GM19395 (cell line): Measurements from ENCODE around the gene PTPRT.

Source experiments
- ATAC-seq: cut with Tn5 transposase; IDR thresholded peaks from one replicate; pipeline ENCODE4 v1.9.1; 2021; ENCODE audit warnings: mild to moderate bottlenecking, moderate library complexity; ENCODE audit not compliant: unreplicated experiment

Gene PTPRT

DNA sequence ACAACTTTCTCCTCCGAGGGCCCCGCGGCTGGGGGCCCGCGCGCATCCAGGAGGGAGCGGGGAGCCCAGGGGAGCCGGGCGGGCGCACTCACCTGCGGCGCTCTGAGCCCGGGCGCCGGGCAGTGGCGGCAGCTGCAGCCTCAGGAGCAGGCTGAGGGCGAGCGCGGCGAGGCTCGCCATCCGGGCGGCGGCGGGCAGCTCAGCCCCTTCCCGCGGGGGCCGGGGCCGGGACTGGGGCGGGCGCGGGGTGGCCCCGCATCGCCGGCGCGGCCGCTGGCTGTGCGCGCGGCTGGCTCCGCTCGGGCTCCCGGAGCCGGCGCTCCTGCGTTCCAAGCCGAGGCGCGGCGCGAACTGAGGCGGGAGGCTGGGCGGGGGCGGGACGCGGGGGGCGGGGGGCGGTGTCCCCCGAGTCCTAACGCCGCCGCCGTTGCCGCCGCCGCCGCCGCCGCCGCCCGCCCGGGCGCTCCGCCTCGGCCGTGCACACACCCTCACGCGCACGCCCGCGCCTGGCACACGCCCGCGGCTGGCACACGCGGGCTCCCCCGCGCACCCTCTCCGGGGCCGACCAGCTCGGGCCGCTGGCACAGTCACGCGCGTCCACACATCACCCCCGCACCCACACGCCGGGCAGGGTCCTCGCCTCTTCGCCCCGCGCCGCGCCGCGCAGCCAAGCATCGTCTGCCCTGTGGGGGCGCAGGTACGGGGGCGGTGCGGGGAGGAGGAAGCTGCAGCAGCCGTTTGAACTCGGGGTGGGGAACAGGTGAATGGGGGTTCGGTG lies at the start of gene PTPRT:
TSS of gene PTPRT (minus strand) at position 353 of the 778 bp plus-strand sequence. CDS start at position 180, 173 bp downstream.
- ATAC-seq: no peak

DNA sequence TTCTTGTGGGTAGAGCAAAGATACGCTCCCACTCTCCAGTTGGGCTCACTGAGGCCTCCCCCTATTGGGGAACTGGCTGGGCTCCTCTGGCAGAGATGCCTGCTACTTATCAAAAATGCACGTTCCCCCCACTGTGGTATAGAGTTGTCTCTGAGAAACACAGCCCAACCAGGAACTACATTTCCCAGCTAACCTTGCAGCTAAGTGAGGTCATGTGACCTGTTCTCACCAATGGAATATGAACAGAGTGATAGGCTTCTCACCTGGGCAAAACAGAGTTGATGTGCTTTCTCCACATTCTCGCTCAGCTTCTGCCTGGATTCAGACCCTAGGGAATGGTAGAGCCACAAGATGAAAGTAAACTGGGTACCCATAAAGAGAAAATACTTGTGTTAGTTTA lies 49.1 kb upstream of the PTPRT start:
- no peak for ATAC-seq

DNA sequence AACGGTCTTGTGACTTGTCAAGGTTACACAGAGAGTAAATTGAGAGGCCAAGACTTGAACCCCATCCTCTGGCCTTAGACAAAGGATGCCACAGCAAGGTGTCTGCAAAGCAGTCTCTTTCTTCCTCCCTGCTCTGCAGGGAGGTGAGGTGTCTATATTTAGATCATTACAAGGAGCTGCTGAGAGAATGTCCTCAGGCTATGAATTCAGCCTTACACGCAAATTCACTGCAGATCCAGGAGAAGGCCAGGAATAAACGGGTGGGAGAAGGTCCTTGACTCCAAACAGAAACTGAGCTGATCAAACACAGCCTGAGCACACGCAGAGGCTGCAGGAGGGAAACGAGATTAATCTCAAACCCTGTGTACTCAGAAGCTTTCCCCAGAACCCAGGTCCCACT lies 48.6 kb upstream of the PTPRT start:
- ATAC-seq: no peak

DNA sequence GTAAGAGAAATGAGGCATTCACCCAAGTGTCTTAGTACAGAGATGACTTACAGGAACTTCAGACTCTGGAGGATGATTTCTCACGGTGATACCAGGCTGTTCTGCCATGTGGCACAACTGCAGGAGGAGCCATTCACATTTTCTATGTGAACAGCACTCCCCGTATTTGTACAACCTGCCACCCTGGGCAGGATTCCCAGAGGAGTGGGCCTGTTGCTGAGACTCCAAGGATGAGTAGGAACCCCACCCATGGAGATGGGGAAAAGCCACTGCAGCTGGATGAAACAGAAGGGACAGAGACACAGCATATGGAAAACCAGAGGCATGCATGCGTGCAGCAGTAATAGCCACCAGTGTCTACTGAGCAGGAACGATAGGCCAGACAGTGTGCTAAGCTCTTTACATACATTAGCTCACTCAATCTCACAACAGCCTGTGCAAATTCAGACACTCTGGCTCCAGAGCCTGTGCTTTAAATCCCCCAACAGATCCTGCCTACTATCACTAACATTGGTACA lies 48.0 kb upstream of the PTPRT start:
- no peak for ATAC-seq

DNA sequence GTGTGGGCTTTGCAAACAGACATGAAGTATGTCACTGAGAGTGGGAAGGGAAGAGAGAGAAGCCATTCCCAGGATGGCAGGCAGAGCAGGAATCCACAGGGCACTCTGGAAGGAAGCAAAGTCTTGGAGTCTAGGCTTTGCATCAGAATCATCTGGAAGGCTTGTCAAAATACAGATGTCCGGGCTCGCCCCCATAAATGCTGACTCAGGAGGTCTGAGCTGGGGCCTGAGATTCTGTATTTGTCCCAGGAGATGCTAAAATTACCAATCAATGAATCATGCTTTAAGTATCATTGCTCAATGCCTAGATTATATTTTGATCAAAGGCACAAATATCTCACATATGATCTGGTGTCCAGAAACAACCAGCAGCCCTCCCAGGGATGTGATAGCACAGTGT lies 46.3 kb upstream of the PTPRT start:
- ATAC-seq: no peak

DNA sequence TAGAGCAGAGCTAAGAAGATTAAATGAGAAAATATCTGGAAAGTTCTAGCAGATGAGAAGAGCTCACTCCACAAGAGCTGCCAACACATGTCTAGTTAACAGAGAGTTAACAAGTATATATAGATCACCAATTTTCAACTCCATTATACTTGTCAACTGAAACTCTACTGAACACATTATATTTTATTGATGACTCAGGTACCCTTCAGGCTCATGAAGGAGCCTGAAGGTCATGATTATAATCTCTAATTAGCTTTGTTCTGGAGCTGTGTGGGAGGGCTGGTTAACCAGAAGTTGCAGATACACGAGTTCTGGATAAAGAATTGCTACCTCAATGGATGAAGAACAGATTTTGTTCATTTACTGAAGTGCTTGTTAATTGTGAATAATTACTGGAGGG lies 42.1 kb upstream of the PTPRT start:
- ATAC-seq: no peak

DNA sequence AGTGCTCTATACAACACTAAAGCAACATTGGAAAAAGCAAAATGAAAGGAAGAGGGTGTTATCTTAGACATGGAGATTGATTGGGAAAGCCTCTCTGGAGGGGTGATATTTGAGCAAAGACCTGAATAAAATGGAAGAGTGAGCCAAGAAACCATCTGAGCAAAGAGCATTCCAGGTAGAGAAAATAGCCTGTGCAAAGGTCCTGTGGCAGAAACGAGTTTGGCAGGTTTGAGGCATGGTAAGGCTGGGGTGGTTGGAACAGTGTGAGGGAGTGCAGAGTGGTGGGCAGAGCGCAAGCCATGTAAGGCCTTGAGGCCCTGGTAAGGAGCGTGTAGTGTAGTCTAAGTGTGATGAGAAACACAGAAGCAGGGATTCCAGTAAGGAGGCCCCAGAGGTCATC lies 40.0 kb upstream of the PTPRT start:
- ATAC-seq: no peak

DNA sequence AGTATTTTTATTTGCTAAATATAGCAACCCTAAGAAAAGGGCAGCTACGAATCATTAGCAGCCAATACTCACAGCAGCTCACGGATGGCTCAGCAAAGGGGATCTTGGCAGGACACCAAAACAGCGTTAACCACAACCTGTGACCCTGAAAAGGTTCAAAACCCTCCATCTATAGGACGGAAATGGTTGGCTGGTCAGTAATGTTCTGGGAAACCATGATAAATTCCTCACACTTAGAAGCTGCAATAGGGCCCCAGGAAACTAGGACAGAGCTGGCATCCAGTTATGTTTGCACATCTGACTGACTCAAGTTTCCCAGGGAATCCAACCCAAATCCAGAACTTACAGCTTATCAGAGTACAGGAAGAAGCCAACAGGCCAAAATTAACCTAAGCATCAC lies 30.9 kb upstream of the PTPRT start:
- ATAC-seq: no peak

DNA sequence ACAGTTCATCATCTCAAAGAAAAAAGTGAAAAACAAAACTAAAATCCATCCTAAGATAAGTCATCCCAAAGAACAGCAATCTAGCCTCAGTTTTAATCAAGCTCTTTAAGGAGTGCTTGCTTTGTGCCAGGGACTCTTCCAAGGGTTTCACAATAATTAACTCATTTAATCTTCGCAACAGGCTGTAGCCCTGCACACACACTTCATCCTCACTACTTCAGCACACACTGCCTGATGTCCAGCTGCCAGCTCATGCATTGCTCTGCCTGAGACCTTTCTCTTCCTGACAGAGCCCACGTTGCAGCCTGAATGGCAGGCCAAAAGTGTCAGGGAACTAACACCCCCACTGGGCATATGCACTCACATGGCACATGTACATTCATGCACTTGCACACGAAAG lies 21.2 kb upstream of the PTPRT start:
- no peak for ATAC-seq

DNA sequence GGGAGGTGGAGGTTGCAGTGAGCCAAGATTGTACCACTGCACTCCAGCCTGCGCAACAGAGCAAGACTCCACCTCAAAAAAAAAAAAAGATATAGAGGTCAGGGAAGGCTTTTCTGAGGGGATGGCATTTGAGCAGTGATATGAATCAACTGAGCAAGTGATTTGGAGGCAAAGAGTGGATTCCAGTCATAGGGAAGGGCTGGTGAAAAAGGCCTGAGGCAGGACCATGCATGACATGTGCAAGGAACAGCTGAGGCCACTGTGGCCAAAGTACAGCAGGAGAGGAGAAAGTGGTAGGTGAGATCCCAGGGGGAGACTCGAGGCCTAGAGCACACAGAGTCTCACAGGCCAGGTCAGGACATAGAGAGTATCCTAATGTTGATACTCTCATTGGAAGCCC lies 20.1 kb upstream of the PTPRT start:
- no peak for ATAC-seq

DNA sequence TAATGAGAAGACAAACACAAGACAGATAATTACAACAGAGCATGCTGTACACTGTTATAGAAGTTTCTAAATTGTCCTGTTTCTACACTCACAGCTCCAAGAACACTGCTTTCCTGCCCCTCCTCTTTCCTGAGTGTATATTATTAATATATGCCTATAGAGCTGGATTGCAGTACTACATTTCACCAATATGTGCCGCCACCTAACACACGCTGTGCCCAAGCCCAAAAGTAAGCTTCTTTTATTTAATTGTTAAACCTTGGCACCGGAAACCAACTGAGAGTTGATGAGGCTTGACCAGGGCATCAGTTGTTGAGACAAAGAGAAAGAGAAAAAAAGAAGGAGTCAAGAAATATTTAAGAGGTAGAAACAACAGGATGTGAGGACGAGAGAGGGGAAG lies 16.0 kb upstream of the PTPRT start:
- ATAC-seq: no peak

DNA sequence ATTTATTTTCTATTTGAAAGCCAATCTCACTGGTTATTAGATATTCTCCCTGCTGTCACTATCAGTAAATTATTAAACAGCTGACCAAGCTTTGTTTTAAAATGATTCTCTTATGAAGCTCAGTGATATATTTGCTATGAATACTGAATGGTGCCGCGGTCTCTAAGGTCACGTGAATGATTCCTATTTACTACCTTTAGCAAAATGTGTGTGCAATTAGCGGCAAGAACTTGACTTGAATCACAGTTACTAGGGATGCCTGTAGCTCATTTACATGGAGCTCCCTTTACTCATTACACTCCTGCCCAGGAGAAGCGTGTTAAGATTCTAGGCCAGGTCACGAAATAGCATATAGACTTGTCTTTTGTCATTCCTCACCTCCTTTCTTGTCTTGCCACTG lies 12.4 kb upstream of the PTPRT start:
- no peak for ATAC-seq

DNA sequence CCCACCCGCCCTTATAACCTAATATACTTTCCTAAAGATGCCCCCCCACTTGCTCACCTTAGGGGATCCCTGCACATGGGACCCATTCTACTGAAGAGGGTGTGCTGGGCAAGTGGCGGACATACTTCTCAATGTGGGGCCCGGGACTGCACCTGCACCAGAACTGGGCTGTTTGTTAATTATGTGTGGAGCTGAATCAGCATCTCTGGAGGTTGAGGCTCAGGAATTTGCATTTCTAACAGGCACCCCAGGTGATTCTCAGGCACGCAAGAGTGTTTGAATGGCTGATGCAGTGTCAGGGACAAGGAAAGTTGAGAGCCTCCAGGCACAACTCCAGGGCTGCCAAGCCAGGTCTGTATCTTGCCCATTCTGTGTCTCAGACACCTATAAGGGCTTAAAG lies 8.9 kb upstream of the PTPRT start:
- no peak for ATAC-seq

DNA sequence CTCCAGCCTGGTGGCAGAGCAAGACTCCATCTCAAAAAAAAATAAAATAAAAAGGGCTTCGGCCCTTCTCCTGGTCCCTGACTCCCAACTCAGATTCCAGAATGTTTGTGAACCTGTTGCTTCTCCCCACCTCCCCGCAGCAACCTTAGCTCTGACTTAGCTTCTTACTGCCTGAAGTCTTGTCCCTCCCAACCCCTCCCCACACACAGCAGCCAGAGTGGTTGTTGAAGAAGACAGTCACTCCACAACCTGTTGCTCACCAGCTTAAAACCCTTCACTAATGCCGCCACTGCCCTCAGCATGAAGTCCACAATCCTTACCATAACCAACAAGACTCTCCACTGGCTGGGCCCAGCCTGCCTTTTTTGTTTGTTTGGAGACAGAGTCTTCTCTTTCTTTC lies 6.5 kb upstream of the PTPRT start:
- ATAC-seq: no peak

DNA sequence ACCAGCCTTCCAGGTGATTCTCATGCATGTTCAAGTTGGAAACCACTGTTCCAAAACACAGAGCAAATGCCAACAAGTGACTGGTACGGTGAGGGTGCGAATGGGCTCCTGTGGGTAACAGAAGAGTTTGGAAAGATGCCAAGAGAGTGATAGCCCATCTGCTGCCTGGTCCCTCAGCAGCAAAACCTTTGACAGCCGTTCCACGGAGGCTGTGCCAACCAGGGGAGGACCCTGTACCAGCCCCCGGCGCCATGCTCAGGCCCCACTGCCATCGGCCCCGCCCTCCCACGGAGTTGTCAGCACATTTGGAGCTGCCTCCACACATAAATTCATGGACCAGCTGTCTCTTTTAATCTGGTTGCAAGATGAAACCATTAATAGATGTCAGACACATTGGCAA lies 4.4 kb upstream of the PTPRT start:
- no peak for ATAC-seq

DNA sequence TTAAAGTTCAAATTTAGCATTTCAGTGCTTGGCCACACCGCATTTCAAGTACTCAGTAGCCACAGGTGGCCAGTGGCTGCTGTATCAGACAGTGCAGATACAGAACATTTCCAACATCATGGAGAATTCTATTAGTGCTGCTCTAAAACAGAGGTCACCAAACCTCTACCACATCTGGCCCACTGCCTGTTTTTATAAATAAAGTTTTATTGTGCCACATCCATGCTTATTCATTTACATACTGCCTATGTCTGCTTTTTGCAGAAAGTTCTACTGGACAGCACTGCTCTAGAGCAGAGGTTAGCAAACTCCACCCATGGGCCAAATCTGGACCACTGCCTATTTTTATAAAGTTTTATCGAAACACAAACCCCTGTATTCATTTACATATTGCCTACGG lies 3.7 kb upstream of the PTPRT start:
- ATAC-seq: no peak

DNA sequence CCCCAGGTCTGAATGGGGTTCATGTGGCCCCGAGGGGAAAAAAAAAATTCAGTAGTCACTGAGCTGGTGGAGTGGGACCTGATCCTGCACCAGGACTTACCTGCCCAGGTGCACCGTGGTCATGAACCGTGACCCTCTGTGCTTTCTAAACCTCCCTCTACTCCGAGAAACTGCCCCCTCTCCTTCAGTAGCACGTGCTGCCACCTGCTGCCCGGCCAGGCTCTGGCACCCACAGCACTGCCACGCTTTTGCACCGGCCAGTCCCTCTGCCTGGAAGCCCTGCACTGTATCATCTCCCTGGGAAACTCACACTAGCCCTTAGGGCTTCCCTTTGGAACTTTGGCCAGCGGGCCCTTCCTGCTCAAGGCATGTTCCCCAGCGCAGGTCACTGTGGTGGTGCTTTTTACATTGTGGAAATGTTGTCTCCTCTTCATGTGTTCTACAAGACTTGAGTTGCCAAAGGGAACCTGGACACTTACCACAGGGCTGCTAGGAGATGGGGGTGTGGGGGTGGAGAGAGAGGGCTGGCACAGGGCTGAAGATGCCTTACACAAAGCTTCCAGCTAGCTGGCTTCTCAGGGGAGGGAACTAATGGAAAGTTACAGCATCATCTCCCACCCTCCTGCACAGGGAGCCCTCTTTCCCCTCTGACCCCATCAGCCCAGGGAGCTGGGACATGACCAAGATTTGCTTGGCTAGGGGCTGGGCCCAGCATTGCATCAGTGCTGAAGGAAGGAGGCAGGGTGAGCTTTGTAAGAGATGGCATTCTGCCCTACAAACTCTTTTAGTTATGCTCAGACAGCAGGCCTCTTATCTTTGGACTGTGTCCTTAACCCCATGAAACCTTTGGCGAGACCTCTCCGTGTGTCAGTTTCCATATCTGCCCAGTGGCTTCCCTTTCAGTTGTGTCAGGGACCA lies 2.5 kb upstream of the PTPRT start:
- no peak for ATAC-seq

DNA sequence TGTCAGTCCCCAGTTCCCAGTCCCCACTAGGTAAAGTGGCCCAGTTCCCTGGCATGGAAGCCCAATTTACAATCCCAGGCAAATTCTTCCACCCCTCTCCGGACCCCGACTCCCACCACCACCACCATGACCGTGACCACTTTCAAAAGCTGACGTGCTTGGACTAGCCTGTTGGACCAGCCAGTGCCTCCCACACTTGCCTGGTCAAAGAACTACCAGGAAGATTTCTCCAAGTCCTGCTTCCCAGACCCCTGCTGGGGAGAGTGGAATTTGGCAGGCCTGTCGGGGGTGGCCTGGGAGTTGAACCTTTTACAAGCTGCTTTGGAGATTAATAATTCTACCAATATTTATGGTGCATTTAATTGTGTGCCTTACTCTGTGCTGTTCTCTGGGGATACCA lies 1.4 kb upstream of the PTPRT start:
- ATAC-seq: no peak

DNA sequence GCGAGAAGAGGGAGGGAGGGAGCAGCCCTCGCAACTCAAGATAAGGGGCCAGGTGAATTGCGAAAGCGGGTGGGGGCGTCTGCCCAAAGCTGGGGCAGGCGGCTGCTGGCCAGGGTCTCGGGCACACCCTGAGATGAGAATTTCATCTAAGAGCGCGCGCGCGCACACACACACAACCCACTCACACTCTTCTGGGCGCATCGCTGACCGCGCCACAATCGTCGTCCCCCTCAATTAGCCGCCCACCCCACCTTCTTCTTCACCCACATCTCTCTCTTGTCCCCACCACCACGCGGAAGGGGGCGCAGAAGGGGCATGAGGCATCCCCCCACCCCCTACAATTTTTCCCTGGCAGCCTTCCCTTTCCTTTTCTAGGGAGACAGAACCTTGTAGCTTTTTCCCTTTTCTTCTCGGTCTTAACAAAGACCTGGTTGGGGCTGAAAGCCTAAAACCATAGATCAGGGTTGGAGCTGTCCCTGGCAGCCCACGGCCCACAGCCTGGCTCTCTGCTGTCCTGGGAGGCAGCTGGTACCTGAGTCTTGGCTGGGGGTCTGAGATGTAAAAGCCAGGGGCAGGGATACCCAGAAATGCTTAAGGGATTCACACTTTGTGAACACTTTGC lies 737 bp upstream of the PTPRT start:
- ATAC-seq: no peak

DNA sequence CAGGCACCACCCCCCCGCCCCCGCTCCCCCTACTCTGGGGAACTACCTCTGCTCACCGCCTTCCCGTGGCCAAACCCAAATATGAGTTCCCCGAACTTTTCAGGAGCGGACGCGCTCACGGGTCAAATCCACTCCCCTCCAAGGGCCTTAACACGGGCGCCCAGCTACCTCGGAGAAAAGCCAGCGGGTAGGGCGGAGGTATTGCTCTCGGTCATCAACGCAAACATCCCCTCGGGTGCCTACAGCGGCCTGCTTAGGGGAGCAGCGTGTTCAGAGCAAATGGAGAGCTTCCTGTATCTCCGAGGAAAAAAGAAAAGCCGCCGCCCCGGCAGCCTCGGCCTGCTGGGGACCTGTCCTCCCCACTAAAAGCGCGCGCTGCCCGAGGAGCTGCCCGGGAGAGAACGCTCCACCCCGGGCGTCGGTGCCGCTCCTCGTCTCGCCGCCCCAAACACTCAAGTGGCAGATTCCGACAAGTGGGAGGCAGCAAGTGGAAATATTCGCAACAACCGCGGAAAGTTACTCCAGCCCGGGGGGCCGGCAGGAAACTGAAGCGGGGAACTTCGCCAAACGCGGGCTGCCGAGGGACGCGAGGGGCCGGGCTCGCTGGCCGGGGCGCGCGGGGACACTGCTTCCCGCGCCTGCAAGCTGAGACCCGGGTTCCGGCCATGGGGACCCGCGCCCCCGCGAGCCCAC lies 699 bp downstream of the PTPRT start:
- no peak for ATAC-seq

DNA sequence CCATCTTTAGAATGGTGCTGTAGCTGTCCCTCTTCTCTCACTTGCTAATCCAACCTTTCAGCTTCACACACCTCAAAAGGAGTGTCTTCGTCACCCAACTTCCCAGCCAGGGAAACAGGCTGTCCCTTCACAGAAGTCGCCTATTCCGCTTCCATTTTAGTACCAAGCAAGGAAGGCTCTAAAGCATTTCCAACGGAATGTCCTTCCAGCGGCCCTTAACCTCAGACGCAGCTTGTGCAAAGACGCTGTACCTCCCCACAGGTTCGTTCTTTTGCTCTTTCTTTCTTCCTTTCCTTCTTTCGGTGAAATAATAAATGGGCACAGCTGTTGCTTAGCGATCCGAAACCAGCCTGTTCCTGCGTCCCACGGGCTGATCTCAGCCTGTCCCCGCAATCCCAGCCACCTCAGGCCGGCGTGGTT lies 1.5 kb downstream of the PTPRT start:
- ATAC-seq: no peak
